HL-60 (cell line): ENCODE results near the gene WDFY4.

Experiments
- TF ChIP-seq, protein P1 (sequence below): IDR thresholded peaks from one replicate; pipeline ENCODE4 v1.5.1; 2011; ENCODE audit warnings: low read length, control low read depth, inconsistent platforms; ENCODE audit not compliant: insufficient read depth
- TF ChIP-seq, protein P2 (sequence below): IDR thresholded peaks from 2 replicates; pipeline ENCODE4 v1.6.1; 2012; ENCODE audit warnings: low read depth; ENCODE audit not compliant: insufficient replicate concordance

DNA sequence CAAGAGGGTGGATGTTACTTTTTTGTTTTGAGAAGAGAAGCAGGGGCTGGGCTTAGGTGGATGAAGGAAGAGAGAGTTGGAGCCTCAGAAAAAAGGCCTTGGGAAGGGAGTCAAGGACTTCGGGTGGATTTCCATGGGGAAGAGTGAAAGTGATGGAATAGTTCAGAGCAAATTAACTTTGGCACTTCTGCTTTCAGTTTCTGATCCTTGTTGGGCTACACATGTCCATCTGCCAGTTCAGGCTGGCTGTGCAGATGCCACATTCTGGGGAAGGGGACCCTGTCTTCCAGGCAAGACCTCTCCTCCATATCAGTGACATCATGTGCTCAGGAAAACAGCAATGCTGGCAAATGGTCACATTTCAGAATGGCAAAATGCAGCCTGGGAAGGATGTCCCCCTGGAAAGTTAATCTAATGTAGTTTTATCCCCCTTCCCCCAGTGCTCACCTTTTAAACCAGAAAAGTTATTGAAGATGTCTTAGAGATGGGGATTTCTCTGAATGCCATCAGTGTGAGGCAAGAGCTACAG, 86.0 kb downstream of the WDFY4 start:
- TF ChIP-seq, protein P1, sequence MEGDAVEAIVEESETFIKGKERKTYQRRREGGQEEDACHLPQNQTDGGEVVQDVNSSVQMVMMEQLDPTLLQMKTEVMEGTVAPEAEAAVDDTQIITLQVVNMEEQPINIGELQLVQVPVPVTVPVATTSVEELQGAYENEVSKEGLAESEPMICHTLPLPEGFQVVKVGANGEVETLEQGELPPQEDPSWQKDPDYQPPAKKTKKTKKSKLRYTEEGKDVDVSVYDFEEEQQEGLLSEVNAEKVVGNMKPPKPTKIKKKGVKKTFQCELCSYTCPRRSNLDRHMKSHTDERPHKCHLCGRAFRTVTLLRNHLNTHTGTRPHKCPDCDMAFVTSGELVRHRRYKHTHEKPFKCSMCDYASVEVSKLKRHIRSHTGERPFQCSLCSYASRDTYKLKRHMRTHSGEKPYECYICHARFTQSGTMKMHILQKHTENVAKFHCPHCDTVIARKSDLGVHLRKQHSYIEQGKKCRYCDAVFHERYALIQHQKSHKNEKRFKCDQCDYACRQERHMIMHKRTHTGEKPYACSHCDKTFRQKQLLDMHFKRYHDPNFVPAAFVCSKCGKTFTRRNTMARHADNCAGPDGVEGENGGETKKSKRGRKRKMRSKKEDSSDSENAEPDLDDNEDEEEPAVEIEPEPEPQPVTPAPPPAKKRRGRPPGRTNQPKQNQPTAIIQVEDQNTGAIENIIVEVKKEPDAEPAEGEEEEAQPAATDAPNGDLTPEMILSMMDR, result no peak
- TF ChIP-seq, protein P2, sequence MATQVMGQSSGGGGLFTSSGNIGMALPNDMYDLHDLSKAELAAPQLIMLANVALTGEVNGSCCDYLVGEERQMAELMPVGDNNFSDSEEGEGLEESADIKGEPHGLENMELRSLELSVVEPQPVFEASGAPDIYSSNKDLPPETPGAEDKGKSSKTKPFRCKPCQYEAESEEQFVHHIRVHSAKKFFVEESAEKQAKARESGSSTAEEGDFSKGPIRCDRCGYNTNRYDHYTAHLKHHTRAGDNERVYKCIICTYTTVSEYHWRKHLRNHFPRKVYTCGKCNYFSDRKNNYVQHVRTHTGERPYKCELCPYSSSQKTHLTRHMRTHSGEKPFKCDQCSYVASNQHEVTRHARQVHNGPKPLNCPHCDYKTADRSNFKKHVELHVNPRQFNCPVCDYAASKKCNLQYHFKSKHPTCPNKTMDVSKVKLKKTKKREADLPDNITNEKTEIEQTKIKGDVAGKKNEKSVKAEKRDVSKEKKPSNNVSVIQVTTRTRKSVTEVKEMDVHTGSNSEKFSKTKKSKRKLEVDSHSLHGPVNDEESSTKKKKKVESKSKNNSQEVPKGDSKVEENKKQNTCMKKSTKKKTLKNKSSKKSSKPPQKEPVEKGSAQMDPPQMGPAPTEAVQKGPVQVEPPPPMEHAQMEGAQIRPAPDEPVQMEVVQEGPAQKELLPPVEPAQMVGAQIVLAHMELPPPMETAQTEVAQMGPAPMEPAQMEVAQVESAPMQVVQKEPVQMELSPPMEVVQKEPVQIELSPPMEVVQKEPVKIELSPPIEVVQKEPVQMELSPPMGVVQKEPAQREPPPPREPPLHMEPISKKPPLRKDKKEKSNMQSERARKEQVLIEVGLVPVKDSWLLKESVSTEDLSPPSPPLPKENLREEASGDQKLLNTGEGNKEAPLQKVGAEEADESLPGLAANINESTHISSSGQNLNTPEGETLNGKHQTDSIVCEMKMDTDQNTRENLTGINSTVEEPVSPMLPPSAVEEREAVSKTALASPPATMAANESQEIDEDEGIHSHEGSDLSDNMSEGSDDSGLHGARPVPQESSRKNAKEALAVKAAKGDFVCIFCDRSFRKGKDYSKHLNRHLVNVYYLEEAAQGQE, result no peak
